Neural progenitor cell (in vitro differentiated cells): ENCODE data around the gene METTL1. TPM values are rescaled to one million over a fixed set of nuclear protein-coding genes. Genes with fewer than 3 reads are reported as not detected.
A peak's percentile ranks its signal among the peaks of the same experiment; 100 is the strongest.

Experiments used
- DNase-seq: peaks from one replicate; pipeline ENCODE4 v3.0.0-alpha.2; 2016; ENCODE audit warnings: low spot score
- H2AFZ ChIP-seq: fragments of 200-600 bp; sonication (generic); replicated peaks from 2 replicates; pipeline ENCODE4 v1.6.1; 2016; ENCODE audit warnings: antibody characterized with exemption
- H3F3A ChIP-seq: fragments of 200-600 bp; sonication (generic); 2 replicates; pipeline ENCODE4 v1.6.1; 2016; ENCODE audit warnings: antibody characterized with exemption, low read depth
- H3K27ac ChIP-seq: fragments of 200-600 bp; sonication (generic); 2 replicates; pipeline ENCODE4 v1.5.1; 2016; ENCODE audit warnings: mild to moderate bottlenecking
- H3K27me3 ChIP-seq: fragments of 200-600 bp; sonication (generic); 2 replicates; pipeline ENCODE4 v1.6.1; 2016; ENCODE audit warnings: mild to moderate bottlenecking, moderate library complexity
- H3K36me3 ChIP-seq: fragments of 200-600 bp; sonication (generic); 2 replicates; pipeline ENCODE4 v1.5.1; 2016
- H3K4me1 ChIP-seq: fragments of 200-600 bp; sonication (generic); 2 replicates; pipeline ENCODE4 v1.6.1; 2016; ENCODE audit warnings: mixed run types
- H3K4me2 ChIP-seq: fragments of 200-600 bp; sonication (generic); 2 replicates; pipeline ENCODE4 v1.6.1; 2016
- H3K4me3 ChIP-seq: fragments of 200-600 bp; sonication (generic); 2 replicates; pipeline ENCODE4 v1.5.1; 2016
- H3K79me2 ChIP-seq: fragments of 200-600 bp; sonication (generic); 2 replicates; pipeline ENCODE4 v1.6.1; 2016; ENCODE audit warnings: low read depth
- H3K9ac ChIP-seq: fragments of 200-600 bp; sonication (generic); 2 replicates; pipeline ENCODE4 v1.6.1; 2016
- H3K9me3 ChIP-seq: fragments of 200-600 bp; sonication (generic); 2 replicates; pipeline ENCODE4 v1.5.1; 2016; ENCODE audit warnings: low read depth
- H4K20me1 ChIP-seq: fragments of 200-600 bp; sonication (generic); 2 replicates; pipeline ENCODE4 v1.6.1; 2016; ENCODE audit warnings: low read depth
- H3K27ac Mint-ChIP-seq: 3 replicates; pipeline ENCODE4 v1.8.0; 2021; ENCODE audit warnings: mixed read lengths
- H3K27me3 Mint-ChIP-seq: 2 replicates; pipeline ENCODE4 v1.8.0; 2022; ENCODE audit warnings: low read depth, mild to moderate bottlenecking, inconsistent platforms, moderate library complexity, mixed read lengths; ENCODE audit not compliant: insufficient read depth
- H3K36me3 Mint-ChIP-seq: 3 replicates; pipeline ENCODE4 v1.8.0; 2021; ENCODE audit warnings: mixed read lengths
- H3K4me1 Mint-ChIP-seq: 3 replicates; pipeline ENCODE4 v1.8.0; 2021; ENCODE audit warnings: mixed read lengths
- H3K4me3 Mint-ChIP-seq: 3 replicates; pipeline ENCODE4 v1.8.0; 2021; ENCODE audit warnings: mild to moderate bottlenecking, moderate library complexity, mixed read lengths
- H3K9me3 Mint-ChIP-seq: 3 replicates; pipeline ENCODE4 v1.8.0; 2020; ENCODE audit warnings: mixed read lengths
- EZH2 ChIP-seq: fragments of 200-600 bp; sonication (generic); IDR thresholded peaks from 2 replicates; pipeline ENCODE4 v1.6.1; 2017; ENCODE audit warnings: antibody characterized with exemption, mild to moderate bottlenecking, moderate library complexity
- EZH2phosphoT487 ChIP-seq: fragments of 200-600 bp; sonication (generic); IDR thresholded peaks from 2 replicates; pipeline ENCODE4 v1.6.1; 2017; ENCODE audit warnings: antibody characterized with exemption
- total RNA-seq: library from RNA; depleted of rRNA; stranded (reverse); fragments of >200 nt; gene quantifications from 2 replicates; pipeline ENCODE4 v1.2.3, GENCODE V29; 2015; ENCODE audit warnings: low replicate concordance
- TF ChIP-seq, protein P1 (sequence below): fragments of 200-600 bp; sonication (generic); IDR thresholded peaks from 2 replicates; pipeline ENCODE4 v1.5.1; 2017; ENCODE audit warnings: antibody characterized with exemption, mild to moderate bottlenecking

The METTL1 gene
- total RNA-seq, 1 donor from 2014 or later = 5.6 TPM

DNA sequence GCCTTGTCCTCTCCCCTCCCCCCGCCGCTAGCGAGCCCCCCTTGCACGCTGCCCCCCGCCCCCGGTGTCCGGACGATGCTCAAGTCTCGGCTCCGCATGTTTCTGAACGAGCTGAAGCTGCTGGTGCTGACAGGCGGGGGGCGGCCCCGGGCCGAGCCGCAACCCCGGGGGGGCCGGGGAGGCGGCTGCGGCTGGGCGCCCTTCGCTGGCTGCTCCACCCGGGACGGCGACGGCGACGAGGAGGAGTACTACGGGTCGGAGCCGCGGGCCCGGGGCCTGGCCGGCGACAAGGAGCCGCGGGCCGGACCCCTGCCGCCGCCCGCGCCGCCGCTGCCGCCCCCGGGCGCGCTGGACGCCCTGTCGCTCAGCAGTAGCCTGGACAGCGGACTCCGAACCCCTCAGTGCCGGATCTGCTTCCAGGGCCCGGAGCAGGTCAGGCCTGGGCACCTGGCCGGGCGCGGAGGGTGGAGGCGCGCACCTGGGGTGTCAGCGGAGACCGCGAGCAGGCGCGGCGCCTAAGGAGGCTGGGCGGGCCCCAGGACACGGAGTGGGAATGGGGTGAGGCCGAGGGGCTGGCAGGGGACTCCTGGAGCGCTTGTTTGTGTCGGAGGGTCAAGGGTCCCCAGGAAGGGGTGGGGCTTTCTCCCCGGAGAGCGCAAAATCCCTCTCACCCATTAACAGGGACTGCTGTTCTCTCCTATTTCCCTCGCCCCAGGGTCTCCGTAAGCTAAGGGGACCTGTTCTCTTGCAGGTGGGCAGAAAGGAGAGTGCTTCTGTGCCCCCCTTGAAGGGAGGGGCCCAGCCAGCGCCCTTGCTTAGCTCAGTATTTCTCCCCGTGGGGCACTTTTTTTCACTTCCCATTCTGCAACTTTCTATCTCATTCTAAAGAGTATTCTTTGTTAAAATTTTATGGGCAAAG lies 16.2 kb downstream of the METTL1 start:
- Histone ChIP-seq H2AFZ (no peak overlapping the region), H3K36me3 (no peaks in the 10 kb centered on the region), H3F3A (peaks cover 36% of the 10 kb centered on the region), H3K27me3 (peaks cover 29% of the 10 kb centered on the region), H3K27ac (no peak overlapping the region), H3K9ac (no peak overlapping the region), H3K9me3 (no peaks in the 10 kb centered on the region), H3K79me2 (peaks cover 15% of the 10 kb centered on the region), H3K4me2 (peak overlapping the region; percentile 95), H3K4me3 (peak overlapping the region; percentile 66), H3K4me1 (peaks cover 31% of the 10 kb centered on the region), H4K20me1 (peaks cover 49% of the 10 kb centered on the region)
- Mint-ChIP-seq H3K9me3 (peaks cover 3% of the 10 kb centered on the region), H3K27ac (no peak overlapping the region), H3K36me3 (peaks cover 18% of the 10 kb centered on the region), H3K4me3 (peak overlapping the region; percentile 89), H3K27me3 (peaks cover 40% of the 10 kb centered on the region), H3K4me1 (peaks cover 45% of the 10 kb centered on the region)
- peak; percentile 50 for DNase-seq
- TF ChIP-seq, protein P1, sequence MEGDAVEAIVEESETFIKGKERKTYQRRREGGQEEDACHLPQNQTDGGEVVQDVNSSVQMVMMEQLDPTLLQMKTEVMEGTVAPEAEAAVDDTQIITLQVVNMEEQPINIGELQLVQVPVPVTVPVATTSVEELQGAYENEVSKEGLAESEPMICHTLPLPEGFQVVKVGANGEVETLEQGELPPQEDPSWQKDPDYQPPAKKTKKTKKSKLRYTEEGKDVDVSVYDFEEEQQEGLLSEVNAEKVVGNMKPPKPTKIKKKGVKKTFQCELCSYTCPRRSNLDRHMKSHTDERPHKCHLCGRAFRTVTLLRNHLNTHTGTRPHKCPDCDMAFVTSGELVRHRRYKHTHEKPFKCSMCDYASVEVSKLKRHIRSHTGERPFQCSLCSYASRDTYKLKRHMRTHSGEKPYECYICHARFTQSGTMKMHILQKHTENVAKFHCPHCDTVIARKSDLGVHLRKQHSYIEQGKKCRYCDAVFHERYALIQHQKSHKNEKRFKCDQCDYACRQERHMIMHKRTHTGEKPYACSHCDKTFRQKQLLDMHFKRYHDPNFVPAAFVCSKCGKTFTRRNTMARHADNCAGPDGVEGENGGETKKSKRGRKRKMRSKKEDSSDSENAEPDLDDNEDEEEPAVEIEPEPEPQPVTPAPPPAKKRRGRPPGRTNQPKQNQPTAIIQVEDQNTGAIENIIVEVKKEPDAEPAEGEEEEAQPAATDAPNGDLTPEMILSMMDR = no peak
- no peak for TF ChIP-seq EZH2phosphoT487
- no peak for TF ChIP-seq EZH2

DNA sequence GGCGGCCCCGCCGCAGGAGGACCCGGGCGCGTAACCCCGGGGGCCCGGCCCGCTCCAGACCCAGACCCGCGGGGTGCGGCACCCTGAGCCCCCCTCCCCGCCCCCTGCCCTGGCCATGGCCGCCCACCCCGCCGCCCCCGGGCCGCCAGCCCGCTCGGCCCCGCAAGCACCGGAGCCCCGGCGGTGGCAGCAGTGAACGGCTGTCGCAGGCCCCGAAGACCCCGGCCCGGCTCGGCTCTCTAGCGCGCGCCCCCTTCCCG lies 16.8 kb downstream of the METTL1 start:
- no peak overlapping the region for H3K4me3 Mint-ChIP-seq
- peaks cover 24% of the 10 kb centered on the region for H3K36me3 Mint-ChIP-seq
- H3K27me3 Mint-ChIP-seq = peaks cover 40% of the 10 kb centered on the region
- H3K9me3 Mint-ChIP-seq = peaks cover 3% of the 10 kb centered on the region
- Histone ChIP-seq H3K4me2 (peak overlapping the region; percentile 95), H3K27ac (no peak overlapping the region), H2AFZ (no peak overlapping the region), H3K79me2 (peaks cover 21% of the 10 kb centered on the region), H3K36me3 (no peaks in the 10 kb centered on the region), H3F3A (peaks cover 36% of the 10 kb centered on the region), H3K9ac (no peak overlapping the region), H3K4me3 (peak overlapping the region; percentile 66), H4K20me1 (peaks cover 43% of the 10 kb centered on the region), H3K27me3 (peaks cover 29% of the 10 kb centered on the region), H3K4me1 (peaks cover 31% of the 10 kb centered on the region), H3K9me3 (no peaks in the 10 kb centered on the region)
- H3K27ac Mint-ChIP-seq = no peak overlapping the region
- no peak for DNase-seq
- TF ChIP-seq EZH2phosphoT487 (no peak), EZH2 (no peak)
- TF ChIP-seq, protein P1 = no peak
- peaks cover 50% of the 10 kb centered on the region for H3K4me1 Mint-ChIP-seq

DNA sequence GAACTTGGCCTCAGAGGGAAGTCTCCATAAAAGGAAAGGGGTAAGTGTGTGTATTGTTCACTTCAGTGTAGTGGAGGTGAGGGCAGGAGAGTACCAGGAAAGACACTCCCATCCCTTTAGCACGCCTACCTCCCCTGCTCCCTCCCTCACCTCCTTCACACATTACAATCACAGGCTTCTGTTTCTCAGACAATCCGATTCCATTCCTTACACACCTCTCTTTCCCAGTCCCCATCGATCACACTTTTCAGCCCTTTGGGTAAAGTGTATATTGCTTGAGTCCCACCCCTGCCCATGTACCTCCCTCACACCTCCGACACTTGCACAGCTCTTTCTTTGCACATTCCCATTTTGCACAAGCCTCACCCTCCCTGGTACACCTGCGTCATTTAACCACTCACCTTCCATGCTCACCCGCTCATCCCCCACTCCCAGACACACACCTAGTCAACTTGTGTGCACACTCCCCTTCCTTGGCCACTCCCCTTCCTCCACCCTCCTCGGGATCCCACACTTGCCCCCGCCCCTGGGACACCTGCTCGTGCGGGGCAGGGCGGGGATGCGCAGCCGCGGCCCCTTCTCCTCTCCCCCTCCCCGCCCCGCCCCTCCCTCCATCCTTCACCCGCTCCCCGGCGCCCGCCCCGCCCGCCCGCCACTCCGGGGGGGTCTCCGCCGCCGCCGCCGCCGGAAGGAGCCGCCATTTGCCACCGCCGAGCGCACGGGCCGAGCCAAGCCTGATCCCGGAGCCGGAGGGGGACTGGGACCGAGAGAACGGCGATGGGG lies 17.3 kb downstream of the METTL1 start, which contains the start of gene MARCHF9:
Gene MARCHF9, plus strand, starts transcription at position 693 of the 783 bp plus-strand sequence. CDS start 426 bp downstream, outside the sequence.
- Mint-ChIP-seq H3K27ac (peak within 1 kb of the TSS; percentile 74), H3K9me3 (peaks cover 3% of the 10 kb centered on the region), H3K4me3 (peak within 1 kb of the TSS; percentile 97), H3K4me1 (peaks cover 50% of the 10 kb centered on the region), H3K36me3 (peaks cover 25% of the 10 kb centered on the region), H3K27me3 (peaks cover 36% of the 10 kb centered on the region)
- peak; percentile 82 for DNase-seq
- no peak for TF ChIP-seq EZH2
- TF ChIP-seq EZH2phosphoT487 = no peak
- TF ChIP-seq, protein P1 = no peak
- Histone ChIP-seq H3K4me1 (peaks cover 31% of the 10 kb centered on the region), H3F3A (peaks cover 37% of the 10 kb centered on the region), H4K20me1 (peaks cover 38% of the 10 kb centered on the region), H3K27me3 (peaks cover 29% of the 10 kb centered on the region), H3K9me3 (no peaks in the 10 kb centered on the region), H2AFZ (no peak within 1 kb of the TSS), H3K9ac (no peak within 1 kb of the TSS), H3K79me2 (peaks cover 26% of the 10 kb centered on the region), H3K36me3 (no peaks in the 10 kb centered on the region), H3K4me3 (peak within 1 kb of the TSS; percentile 66), H3K27ac (no peak within 1 kb of the TSS), H3K4me2 (peak within 1 kb of the TSS; percentile 95)
